K562 (cell line): Measurements from ENCODE around the gene HSDL2. TPM values are rescaled to one million over a fixed set of nuclear protein-coding genes. Genes with fewer than 3 reads are reported as not detected.
A peak's percentile ranks its signal among the peaks of the same experiment; 100 is the strongest.

Source experiments
- DDX20 ChIP-seq: fragments of 450-650 bp; IDR thresholded peaks from 2 replicates; pipeline ENCODE4 v1.6.1; 2016; ENCODE audit warnings: missing genetic modification characterization, low read depth, mild to moderate bottlenecking, missing compliant biosample characterization, moderate library complexity
- E2F8 ChIP-seq: fragments of 450-650 bp; IDR thresholded peaks from 2 replicates; pipeline ENCODE4 v1.7.1; 2018; ENCODE audit warnings: mild to moderate bottlenecking, low read depth; ENCODE audit not compliant: partially characterized antibody
- ETS1 ChIP-seq: conservative IDR thresholded peaks from 2 replicates; pipeline ENCODE4 v1.6.1; 2011; ENCODE audit warnings: low read depth, mild to moderate bottlenecking, low read length; ENCODE audit not compliant: control insufficient read depth
- FOXP4 ChIP-seq: sonication (generic); formaldehyde crosslinking; IDR thresholded peaks from 2 replicates; pipeline ENCODE4 v1.8.0; 2022; ENCODE audit warnings: mild to moderate bottlenecking, missing genetic modification reagents, borderline replicate concordance
- KAT7 ChIP-seq: sonication (generic); formaldehyde crosslinking; IDR thresholded peaks from 2 replicates; pipeline ENCODE4 v1.8.0; 2022; ENCODE audit warnings: missing genetic modification reagents, mild to moderate bottlenecking, borderline replicate concordance
- NFE2 ChIP-seq: IDR thresholded peaks from 2 replicates; pipeline ENCODE4 v1.6.1; 2014; ENCODE audit warnings: antibody characterized with exemption, low read depth
- NFRKB ChIP-seq: fragments of 450-650 bp; IDR thresholded peaks from 2 replicates; pipeline ENCODE4 v1.6.1; 2016; ENCODE audit warnings: low read depth
- NR2F6 ChIP-seq: fragments of 450-650 bp; formaldehyde crosslinking; IDR thresholded peaks from 2 replicates; pipeline ENCODE4 v1.4.0; 2020; ENCODE audit warnings: mild to moderate bottlenecking
- NRF1 ChIP-seq, 2 experiments: fragments of 450-650 bp; IDR thresholded peaks in 1 of 2; conservative IDR thresholded peaks in 1 of 2; 2 replicates each; pipeline ENCODE4 v1.6.1; 2014; ENCODE audit warnings: mild to moderate bottlenecking in 2 of 2
- PCBP1 ChIP-seq: fragments of 200-400 bp; formaldehyde crosslinking; IDR thresholded peaks from 2 replicates; pipeline ENCODE4 v1.6.1; 2018; ENCODE audit warnings: mild to moderate bottlenecking, low read depth, low read length; ENCODE audit not compliant: poor library complexity, severe bottlenecking
- SREBF1 ChIP-seq: fragments of 150-350 bp; IDR thresholded peaks from 2 replicates; pipeline ENCODE4 v1.6.1; 2014; ENCODE audit warnings: antibody characterized with exemption, low read depth, low read length, borderline replicate concordance
- TEAD4 ChIP-seq, 2 experiments: sonication (generic) in 1 of 2; formaldehyde crosslinking in 1 of 2; IDR thresholded peaks; 2 replicates each; pipeline versions ENCODE4 v1.6.1 to v1.8.0; 2012 to 2022; ENCODE audit warnings: borderline replicate concordance in 1 of 2, inconsistent platforms in 1 of 2, low read length in 1 of 2, mild to moderate bottlenecking in 1 of 2, missing genetic modification reagents in 1 of 2
- TSC22D4 ChIP-seq: fragments of 450-650 bp; IDR thresholded peaks from 2 replicates; pipeline ENCODE4 v1.6.1; 2016; ENCODE audit warnings: missing genetic modification characterization, missing biosample characterization, control low read depth
- ZNF609 ChIP-seq: sonication (generic); formaldehyde crosslinking; IDR thresholded peaks from 2 replicates; pipeline ENCODE4 v1.8.1; 2023; ENCODE audit warnings: missing genetic modification reagents, mild to moderate bottlenecking, borderline replicate concordance
- ZNF79 ChIP-seq: fragments of 250-450 bp; sonication (Bioruptor Pico); IDR thresholded peaks from 2 replicates; pipeline ENCODE4 v1.4.0; 2020; ENCODE audit warnings: low read depth, mild to moderate bottlenecking, moderate library complexity
- polyA plus RNA-seq, 8 experiments: library from polyadenylated mRNA; depleted of rRNA in 4 of 8; stranded (reverse) in 5 of 8; unstranded in 3 of 8; fragments of >200 nt; fragmentation: Nextera tagmentation in 2 of 8; fragmentation: Illumina TruSeq in 1 of 8; extraction: Ambion mirVana in 2 of 8; extraction: Trizol in 1 of 8; gene quantifications; 2 replicates each; pipeline versions ENCODE4 v1.2.1 to v1.2.3, GENCODE V29; 2011 to 2014; ENCODE audit warnings: inconsistent platforms in 1 of 8, missing spikeins in 1 of 8
- total RNA-seq, 7 experiments: library from RNA; depleted of rRNA in 6 of 7; stranded (reverse); fragments of >200 nt in 6 of 7; fragmentation: Illumina TruSeq in 2 of 7; extraction: Trizol in 2 of 7; gene quantifications; 2 replicates each; pipeline versions ENCODE4 v1.2.1 to v1.2.3, GENCODE V29; 2011 to 2021; ENCODE audit warnings: low replicate concordance in 1 of 7

The HSDL2 gene
- total and polyA plus RNA-seq, 9 of the 15 experiments (the other 6 are each of a cell fraction or from before 2014, with no cell fraction given): 22.8 to 74.1 (median 35.6) TPM

- TF ChIP-seq ZNF609 (CRISPR knock-in tag) (no peak), TEAD4 (IDR thresholded peaks at IDR 0.05; ENCODE audit: low read length) (peak; percentile 25; the same call in 1 of the 2 replicates), TEAD4 (CRISPR knock-in tag; IDR thresholded peaks at IDR 0.05; ENCODE audit: borderline replicate concordance) (no peak), ZNF79 (CRISPR knock-in tag) (no peak), TSC22D4 (tag) (no peak), ETS1 (peak; percentile 65; the same call in 1 of the 2 replicates), NFRKB (0 out of 2 replicates have a peak, but pooled peaks have one; percentile 66), KAT7 (CRISPR knock-in tag) (peak; percentile 76; the same call in 1 of the 2 replicates), NRF1 (conservative IDR thresholded peaks at IDR 0.05 in 1 of 2, IDR thresholded peaks at IDR 0.05 in 1 of 2) (peak; percentile 72 to 77), SREBF1 (no peak), E2F8 (no peak), NR2F6 (no peak), NFE2 (no peak), FOXP4 (CRISPR knock-in tag) (peak; percentile 54; the same call in 1 of the 2 replicates), DDX20 (no peak), PCBP1 (no peak)
Measured at GRCh38 chr9:112332977-112333638, 46.8 kb upstream of the HSDL2 start, which contains the start of gene PTBP3 (continued).
